Calu3 (cell line): ENCODE measurements around the gene CIB4. TPM values are rescaled to one million over a fixed set of nuclear protein-coding genes. Genes with fewer than 3 reads are reported as not detected.

Source experiments
- BruUV-seq: library from RNA; stranded (reverse); fragments of 400-500 nt; replicated peaks from 2 replicates; lab custom pipeline; 2021; lab: Mats Ljungman, UMichigan
- CTCF ChIA-PET: fragments of 300-600 bp; sonication (Branson Sonifier 250); formaldehyde crosslinking; loops from one replicate; lab custom pipeline; 2022; ENCODE audit warnings: antibody characterized with exemption; lab: Charles Lee
- DNase-seq: peaks from one replicate; pipeline ENCODE4 v3.0.0; 2022
- H3K27ac Mint-ChIP-seq: one replicate; pipeline ENCODE4 v1.8.0; 2022; ENCODE audit warnings: mixed read lengths; ENCODE audit not compliant: unreplicated experiment
- H3K27me3 Mint-ChIP-seq: one replicate; pipeline ENCODE4 v1.8.0; 2022; ENCODE audit warnings: mixed read lengths; ENCODE audit not compliant: unreplicated experiment
- H3K36me3 Mint-ChIP-seq: one replicate; pipeline ENCODE4 v1.8.0; 2022; ENCODE audit warnings: mild to moderate bottlenecking, moderate library complexity, mixed read lengths; ENCODE audit not compliant: insufficient read depth, unreplicated experiment
- H3K4me1 Mint-ChIP-seq: one replicate; pipeline ENCODE4 v1.8.0; 2022; ENCODE audit warnings: mild to moderate bottlenecking, low read depth, mixed read lengths; ENCODE audit not compliant: unreplicated experiment
- H3K4me3 Mint-ChIP-seq: one replicate; pipeline ENCODE4 v1.8.0; 2022; ENCODE audit warnings: mild to moderate bottlenecking, low read depth, moderate library complexity, mixed read lengths; ENCODE audit not compliant: unreplicated experiment
- H3K9me3 Mint-ChIP-seq: one replicate; pipeline ENCODE4 v1.8.0; 2022; ENCODE audit warnings: low read depth, mixed read lengths; ENCODE audit not compliant: unreplicated experiment
- CTCF ChIP-seq: fragments of 200-600 bp; IDR thresholded peaks from one replicate; pipeline ENCODE4 v1.8.0; 2022; ENCODE audit warnings: antibody characterized with exemption; ENCODE audit not compliant: unreplicated experiment
- intact Hi-C: fragments of 100-400 bp; cut with micrococcal nuclease; formaldehyde crosslinking; loops from one replicate; pipeline ENCODE4 v1.10.0; 2022; ENCODE audit not compliant: unreplicated experiment
- total RNA-seq: library from RNA; stranded (reverse); gene quantifications from 2 replicates; pipeline ENCODE4 v1.2.3, GENCODE V29; 2022

Gene CIB4
- total RNA-seq, 1 experiment from 2014 or later, result not detected

- CTCF ChIA-PET, result no interaction called here
- Mint-ChIP-seq H3K36me3 (peaks cover 11% of the 10 kb centered on the region), H3K27ac (no peak overlapping the region), H3K9me3 (no peaks in the 10 kb centered on the region), H3K27me3 (peaks cover 2% of the 10 kb centered on the region), H3K4me1 (no peaks in the 10 kb centered on the region), H3K4me3 (no peak overlapping the region)
- intact Hi-C loops, result no loop called here
- TF ChIP-seq CTCF, result no peak
- no TSS peak for BruUV-seq
- DNase-seq, result no peak
These were observed 65.2 kb downstream of the CIB4 start for GRCh38 chr2:26575836-26576564.

GRCh38 chr2:26574900-26575560 lies 66.1 kb downstream of the CIB4 start:
- H3K4me3 Mint-ChIP-seq, result no peak overlapping the region
- no peaks in the 10 kb centered on the region for H3K27me3 Mint-ChIP-seq
- H3K36me3 Mint-ChIP-seq, result peaks cover 11% of the 10 kb centered on the region
- no peaks in the 10 kb centered on the region for H3K4me1 Mint-ChIP-seq
- TF ChIP-seq CTCF, result no peak
- intact Hi-C loops, result no loop called here
- no peak overlapping the region for H3K27ac Mint-ChIP-seq
- no peak for DNase-seq
- no peaks in the 10 kb centered on the region for H3K9me3 Mint-ChIP-seq
- CTCF ChIA-PET, result no interaction called here
- BruUV-seq, result no TSS peak

- CTCF ChIA-PET, result no interaction called here
- DNase-seq, result no peak
- Mint-ChIP-seq H3K27ac (no peak overlapping the region), H3K36me3 (peaks cover 11% of the 10 kb centered on the region), H3K4me3 (no peak overlapping the region), H3K27me3 (no peaks in the 10 kb centered on the region), H3K9me3 (no peaks in the 10 kb centered on the region), H3K4me1 (no peaks in the 10 kb centered on the region)
- no TSS peak for BruUV-seq
- TF ChIP-seq CTCF, result no peak
- intact Hi-C loops, result no loop called here
These were observed 66.9 kb downstream of the CIB4 start for GRCh38 chr2:26574066-26574899.

DNA sequence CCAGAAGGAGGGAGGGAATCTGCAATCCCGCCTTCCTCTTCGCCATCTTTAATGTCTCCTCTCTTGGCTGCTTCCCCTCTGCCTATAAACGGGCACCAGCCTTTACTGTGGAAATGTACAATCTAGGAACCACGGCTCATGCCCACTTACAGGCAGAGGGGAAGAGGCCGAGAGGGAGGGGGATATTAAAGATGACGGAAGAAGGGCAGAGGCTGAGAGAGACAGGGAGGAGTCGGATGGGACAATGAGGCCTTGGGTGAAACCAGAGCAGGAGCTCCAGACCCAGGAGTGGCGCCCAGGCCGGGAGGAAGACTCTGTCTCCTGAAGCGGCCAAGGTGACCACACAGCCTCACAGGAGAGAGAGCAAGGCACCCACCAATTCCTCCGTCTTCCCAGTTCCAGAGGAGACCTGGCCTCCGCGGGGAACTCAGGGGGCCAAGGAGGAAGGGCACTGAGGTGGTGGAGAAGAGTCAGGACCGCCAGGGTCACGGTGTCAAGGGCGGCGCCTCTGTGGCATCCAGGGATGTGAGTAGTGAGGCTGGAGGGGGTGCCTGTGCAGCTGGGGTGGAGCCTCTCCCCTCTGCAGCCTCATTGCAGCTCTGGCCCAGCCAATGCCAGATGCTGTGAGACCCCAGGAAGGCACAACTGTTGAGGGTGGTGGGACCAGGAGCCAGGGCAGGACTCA lies 67.8 kb downstream of the CIB4 start:
- no peak overlapping the region for H3K4me3 Mint-ChIP-seq
- no peaks in the 10 kb centered on the region for H3K9me3 Mint-ChIP-seq
- CTCF ChIA-PET, result interaction anchor here (0.6 kb wide), 3 partner anchors 22 to 466 kb away, joined by 3 read pairs; no protein-coding TSS in a partner anchor
- no peak for DNase-seq
- no peaks in the 10 kb centered on the region for H3K4me1 Mint-ChIP-seq
- intact Hi-C loops, result no loop called here
- no peak overlapping the region for H3K27ac Mint-ChIP-seq
- H3K36me3 Mint-ChIP-seq, result peaks cover 11% of the 10 kb centered on the region
- H3K27me3 Mint-ChIP-seq, result no peaks in the 10 kb centered on the region
- no TSS peak for BruUV-seq
- no peak for TF ChIP-seq CTCF
